Panc1 (cell line): Measurements from ENCODE around the gene SNX33. TPM values are rescaled to one million over a fixed set of nuclear protein-coding genes. Genes with fewer than 3 reads are reported as not detected.

ENCODE experiments used
- ATAC-seq: fragments of 200-7000 bp; cut with Tn5 transposase; 2 replicates; pipeline ENCODE4 v1.9.1; 2020; ENCODE audit warnings: mild to moderate bottlenecking, moderate library complexity
- BruUV-seq: library from RNA; stranded (reverse); fragments of 400-500 nt; replicated peaks from 2 replicates; lab custom pipeline; 2021; lab: Mats Ljungman, UMichigan
- CTCF ChIA-PET: fragments of 300-600 bp; sonication (Branson Sonifier 250); formaldehyde crosslinking; loops from one replicate; lab custom pipeline; 2022; ENCODE audit warnings: antibody characterized with exemption; lab: Charles Lee
- POLR2A ChIA-PET: fragments of 300-600 bp; sonication (Branson Sonifier 250); formaldehyde crosslinking; loops from one replicate; lab custom pipeline; 2022; ENCODE audit warnings: antibody characterized with exemption; lab: Charles Lee
- DNase-seq: peaks from one replicate; pipeline ENCODE4 v3.0.0-alpha.2; 2010; ENCODE audit warnings: low read depth, low spot score
- H3K27ac ChIP-seq: 2 replicates; pipeline ENCODE4 v1.5.1; 2011; ENCODE audit warnings: mild to moderate bottlenecking, low read length, inconsistent platforms
- H3K27me3 ChIP-seq: fragments of 200-500 bp; sonication (Bioruptor generic); 2 replicates; pipeline ENCODE4 v1.6.0; 2014; ENCODE audit warnings: low read length, inconsistent platforms; ENCODE audit not compliant: control insufficient read depth, insufficient read depth
- H3K36me3 ChIP-seq: fragments of 200-500 bp; sonication (Bioruptor generic); 2 replicates; pipeline ENCODE4 v1.5.1; 2014; ENCODE audit warnings: inconsistent platforms, mild to moderate bottlenecking, low read length, moderate library complexity; ENCODE audit not compliant: control insufficient read depth, insufficient read depth
- H3K4me1 ChIP-seq: 2 replicates; pipeline ENCODE4 v1.5.1; 2011; ENCODE audit warnings: inconsistent platforms, mild to moderate bottlenecking, low read length, moderate library complexity; ENCODE audit not compliant: control insufficient read depth, insufficient read depth
- H3K4me3 ChIP-seq, 2 experiments: 2 replicates each; pipeline ENCODE4 v1.5.1; 2011 to 2012; ENCODE audit warnings: low read depth in 2 of 2, low read length in 2 of 2, mild to moderate bottlenecking in 2 of 2, inconsistent platforms in 1 of 2, moderate library complexity in 1 of 2
- H3K9me3 ChIP-seq: fragments of 200-500 bp; sonication (Bioruptor generic); 2 replicates; pipeline ENCODE4 v1.5.1; 2014; ENCODE audit warnings: low read depth, mild to moderate bottlenecking, inconsistent platforms, low read length, moderate library complexity; ENCODE audit not compliant: control insufficient read depth, insufficient read depth
- POLR2AphosphoS5 ChIP-seq: IDR thresholded peaks from 2 replicates; pipeline ENCODE4 v1.6.1; 2012; ENCODE audit warnings: mild to moderate bottlenecking, low read depth, low read length, moderate library complexity
- SIN3A ChIP-seq: IDR thresholded peaks from 2 replicates; pipeline ENCODE4 v1.6.1; 2012; ENCODE audit warnings: low read depth, mild to moderate bottlenecking, low read length, moderate library complexity, borderline replicate concordance; ENCODE audit not compliant: insufficient read depth
- TCF7L2 ChIP-seq: IDR thresholded peaks from 2 replicates; pipeline ENCODE4 v1.6.1; 2011; ENCODE audit warnings: mild to moderate bottlenecking, low read depth, low read length, inconsistent platforms
- in situ Hi-C: cut with HindIII; loops from 2 replicates; pipeline ENCODE4 v1.10.0; 2016; ENCODE audit warnings: low sequenced_read_pairs, low pct_unique_long_range_greater_than_20kb
- intact Hi-C: fragments of 100-400 bp; cut with micrococcal nuclease; formaldehyde crosslinking; loops from one replicate; pipeline ENCODE4 v1.10.0; 2022; ENCODE audit not compliant: unreplicated experiment
- total RNA-seq: library from RNA; stranded (reverse); gene quantifications from one replicate; pipeline ENCODE4 v1.2.1, GENCODE V29; 2021; ENCODE audit not compliant: unreplicated experiment
- TF ChIP-seq, protein P1 (sequence below): fragments of 450-650 bp; IDR thresholded peaks from 2 replicates; pipeline ENCODE4 v1.5.1; 2017; ENCODE audit warnings: mild to moderate bottlenecking
- TF ChIP-seq, protein P2 (sequence below), 2 experiments: IDR thresholded peaks; 2 replicates each; pipeline ENCODE4 v1.6.1; 2011 to 2012; ENCODE audit warnings: low read depth in 2 of 2, control low read depth in 1 of 2, low read length in 1 of 2, mild to moderate bottlenecking in 1 of 2, moderate library complexity in 1 of 2; ENCODE audit not compliant: insufficient read depth in 1 of 2

SNX33 gene
- total RNA-seq, 1 experiment from 2014 or later = 17.0 TPM

DNA sequence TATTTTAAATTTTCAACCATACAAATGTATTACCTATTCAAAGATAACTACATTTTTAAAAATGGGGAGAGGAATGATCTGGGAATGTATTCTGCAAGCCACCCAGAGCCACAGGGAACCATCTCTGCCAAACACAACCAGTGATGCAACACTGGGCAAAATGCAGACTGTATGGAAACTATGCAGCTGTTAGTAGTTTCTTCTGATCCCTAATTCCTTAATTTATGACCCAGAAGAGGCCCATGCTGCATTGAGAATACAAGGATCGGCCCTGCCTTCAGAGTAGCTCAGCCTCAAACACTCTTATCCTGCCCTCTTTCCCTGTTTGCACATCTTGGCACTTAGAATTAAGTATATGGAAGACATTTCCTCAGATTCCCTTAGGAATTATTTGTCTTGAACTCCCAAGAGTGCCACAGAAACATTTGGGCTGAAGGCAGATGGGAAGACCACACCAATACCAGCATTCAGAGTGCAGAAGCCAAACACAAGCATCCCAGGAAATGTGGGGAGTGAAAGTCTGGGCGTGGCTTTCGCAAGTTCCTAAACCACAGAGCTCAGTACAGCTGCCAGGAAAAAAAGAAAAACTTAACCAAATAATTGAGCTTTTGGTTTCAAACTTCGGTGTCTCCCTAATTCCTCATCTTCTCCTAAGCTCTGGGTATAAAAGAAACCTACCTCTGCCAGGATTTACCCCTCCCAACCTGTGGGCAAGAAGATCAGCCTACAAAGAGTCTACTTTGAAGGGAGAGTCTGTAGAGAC lies 27.5 kb upstream of the SNX33 start:
- TF ChIP-seq POLR2AphosphoS5 = no peak
- TF ChIP-seq SIN3A = no peak
- TF ChIP-seq, protein P1, sequence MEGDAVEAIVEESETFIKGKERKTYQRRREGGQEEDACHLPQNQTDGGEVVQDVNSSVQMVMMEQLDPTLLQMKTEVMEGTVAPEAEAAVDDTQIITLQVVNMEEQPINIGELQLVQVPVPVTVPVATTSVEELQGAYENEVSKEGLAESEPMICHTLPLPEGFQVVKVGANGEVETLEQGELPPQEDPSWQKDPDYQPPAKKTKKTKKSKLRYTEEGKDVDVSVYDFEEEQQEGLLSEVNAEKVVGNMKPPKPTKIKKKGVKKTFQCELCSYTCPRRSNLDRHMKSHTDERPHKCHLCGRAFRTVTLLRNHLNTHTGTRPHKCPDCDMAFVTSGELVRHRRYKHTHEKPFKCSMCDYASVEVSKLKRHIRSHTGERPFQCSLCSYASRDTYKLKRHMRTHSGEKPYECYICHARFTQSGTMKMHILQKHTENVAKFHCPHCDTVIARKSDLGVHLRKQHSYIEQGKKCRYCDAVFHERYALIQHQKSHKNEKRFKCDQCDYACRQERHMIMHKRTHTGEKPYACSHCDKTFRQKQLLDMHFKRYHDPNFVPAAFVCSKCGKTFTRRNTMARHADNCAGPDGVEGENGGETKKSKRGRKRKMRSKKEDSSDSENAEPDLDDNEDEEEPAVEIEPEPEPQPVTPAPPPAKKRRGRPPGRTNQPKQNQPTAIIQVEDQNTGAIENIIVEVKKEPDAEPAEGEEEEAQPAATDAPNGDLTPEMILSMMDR = no peak
- no peak for TF ChIP-seq TCF7L2
- TF ChIP-seq, protein P2, sequence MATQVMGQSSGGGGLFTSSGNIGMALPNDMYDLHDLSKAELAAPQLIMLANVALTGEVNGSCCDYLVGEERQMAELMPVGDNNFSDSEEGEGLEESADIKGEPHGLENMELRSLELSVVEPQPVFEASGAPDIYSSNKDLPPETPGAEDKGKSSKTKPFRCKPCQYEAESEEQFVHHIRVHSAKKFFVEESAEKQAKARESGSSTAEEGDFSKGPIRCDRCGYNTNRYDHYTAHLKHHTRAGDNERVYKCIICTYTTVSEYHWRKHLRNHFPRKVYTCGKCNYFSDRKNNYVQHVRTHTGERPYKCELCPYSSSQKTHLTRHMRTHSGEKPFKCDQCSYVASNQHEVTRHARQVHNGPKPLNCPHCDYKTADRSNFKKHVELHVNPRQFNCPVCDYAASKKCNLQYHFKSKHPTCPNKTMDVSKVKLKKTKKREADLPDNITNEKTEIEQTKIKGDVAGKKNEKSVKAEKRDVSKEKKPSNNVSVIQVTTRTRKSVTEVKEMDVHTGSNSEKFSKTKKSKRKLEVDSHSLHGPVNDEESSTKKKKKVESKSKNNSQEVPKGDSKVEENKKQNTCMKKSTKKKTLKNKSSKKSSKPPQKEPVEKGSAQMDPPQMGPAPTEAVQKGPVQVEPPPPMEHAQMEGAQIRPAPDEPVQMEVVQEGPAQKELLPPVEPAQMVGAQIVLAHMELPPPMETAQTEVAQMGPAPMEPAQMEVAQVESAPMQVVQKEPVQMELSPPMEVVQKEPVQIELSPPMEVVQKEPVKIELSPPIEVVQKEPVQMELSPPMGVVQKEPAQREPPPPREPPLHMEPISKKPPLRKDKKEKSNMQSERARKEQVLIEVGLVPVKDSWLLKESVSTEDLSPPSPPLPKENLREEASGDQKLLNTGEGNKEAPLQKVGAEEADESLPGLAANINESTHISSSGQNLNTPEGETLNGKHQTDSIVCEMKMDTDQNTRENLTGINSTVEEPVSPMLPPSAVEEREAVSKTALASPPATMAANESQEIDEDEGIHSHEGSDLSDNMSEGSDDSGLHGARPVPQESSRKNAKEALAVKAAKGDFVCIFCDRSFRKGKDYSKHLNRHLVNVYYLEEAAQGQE (IDR thresholded peaks at IDR 0.05; ENCODE audit: insufficient read depth in 1 of 2, low read depth in 2 of 2, low read length in 1 of 2) = no peak
- ChIA-PET POLR2A (no interaction called here), CTCF (no interaction called here)
- Histone ChIP-seq H3K27me3 (no peaks in the 10 kb centered on the region), H3K4me1 (no peaks in the 10 kb centered on the region), H3K4me3 (no peak overlapping the region), H3K9me3 (no peaks in the 10 kb centered on the region), H3K36me3 (peaks cover 19% of the 10 kb centered on the region), H3K27ac (no peak overlapping the region)
- ATAC-seq (no peak), DNase-seq (no peak)
- BruUV-seq = no TSS peak
- intact Hi-C loops (no loop called here), in situ Hi-C loops (no loop called here)

DNA sequence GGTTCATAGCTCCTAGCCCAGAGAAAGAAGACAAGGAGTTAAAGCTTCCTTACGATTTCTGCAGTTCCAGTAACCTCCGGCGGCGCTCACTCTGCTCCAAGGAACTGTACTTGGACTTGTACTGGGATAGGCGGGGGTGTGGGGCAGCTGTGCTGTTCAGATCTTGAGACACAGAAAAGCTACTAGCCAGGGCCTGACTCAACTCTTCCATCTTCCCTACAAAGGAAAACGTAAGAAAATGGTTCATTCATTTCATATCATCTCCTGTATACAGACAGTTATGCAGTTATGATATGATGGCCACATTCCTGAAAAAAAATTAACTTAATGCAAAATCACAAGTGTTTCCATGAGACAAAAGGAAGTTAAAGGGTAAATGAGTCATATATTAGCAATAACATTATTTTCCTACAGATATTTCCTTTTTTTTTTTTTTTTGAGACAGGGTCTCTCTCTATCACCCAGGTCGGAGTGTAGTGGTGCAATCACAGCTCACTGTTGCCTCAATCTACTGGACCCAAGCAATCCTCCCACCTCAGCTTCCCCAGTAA lies 26.8 kb upstream of the SNX33 start:
- in situ Hi-C loops = no loop called here
- TSS peak; percentile 4 for BruUV-seq
- ChIA-PET CTCF (no interaction called here), POLR2A (interaction anchor here (0.7 kb wide), 1 partner anchor 240 kb away, joined by 6 read pairs; no protein-coding TSS in a partner anchor)
- Histone ChIP-seq H3K4me3 (no peak overlapping the region), H3K27me3 (no peaks in the 10 kb centered on the region), H3K9me3 (no peaks in the 10 kb centered on the region), H3K27ac (no peak overlapping the region), H3K36me3 (peaks cover 18% of the 10 kb centered on the region), H3K4me1 (no peaks in the 10 kb centered on the region)
- no peak for ATAC-seq
- no peak for DNase-seq
- TF ChIP-seq, protein P2 (IDR thresholded peaks at IDR 0.05; ENCODE audit: insufficient read depth in 1 of 2, low read depth in 2 of 2, low read length in 1 of 2) = no peak
- TF ChIP-seq TCF7L2 (no peak), POLR2AphosphoS5 (no peak)
- intact Hi-C loops = no loop called here
